HCT116 (cell line): Measurements from ENCODE around the gene B3GNT5. TPM values are rescaled to one million over a fixed set of nuclear protein-coding genes. Genes with fewer than 3 reads are reported as not detected.

Experiments
- ATAC-seq: fragments of 200-7000 bp; cut with Tn5 transposase; 2 replicates; pipeline ENCODE4 v1.9.1; 2020; ENCODE audit warnings: mild to moderate bottlenecking, moderate library complexity
- BruUV-seq: library from RNA; stranded (reverse); fragments of 400-500 nt; replicated peaks from 2 replicates; lab custom pipeline; 2021; lab: Mats Ljungman, UMichigan
- CTCF ChIA-PET: fragments of 300-600 bp; sonication (Branson Sonifier 250); formaldehyde crosslinking; loops from one replicate; lab custom pipeline; 2021; ENCODE audit warnings: antibody characterized with exemption; lab: Charles Lee
- POLR2A ChIA-PET: fragments of 300-600, 350-600 bp; sonication (Branson Sonifier 250); formaldehyde crosslinking; loops from one replicate; lab custom pipeline; 2021; ENCODE audit warnings: antibody characterized with exemption; lab: Charles Lee
- RAD21 ChIA-PET, 2 experiments: fragments of 300-600 bp; sonication (Branson Sonifier 250); formaldehyde crosslinking; loops; one replicate each; lab custom pipeline; 2023; ENCODE audit warnings: low total read pairs in 2 of 2; ENCODE audit not compliant: uncharacterized antibody in 2 of 2, unreplicated experiment in 2 of 2, low non-redundant PET in 1 of 2; lab: Charles Lee
- DNase-seq: peaks from one replicate; pipeline ENCODE4 v3.0.0-alpha.2; 2010; ENCODE audit warnings: low read depth, low spot score
- H2AFZ ChIP-seq: fragments of 200-600 bp; shearing (Covaris generic), sonication (generic); 2 replicates; pipeline ENCODE4 v1.6.1; 2017; ENCODE audit warnings: low read depth, mixed run types, mixed read lengths, antibody characterized with exemption, low read length; ENCODE audit not compliant: poor library complexity, severe bottlenecking
- H3K27ac ChIP-seq: 2 replicates; pipeline ENCODE4 v1.5.1; 2012; ENCODE audit warnings: low read depth, low read length
- H3K27me3 ChIP-seq: fragments of 200-600 bp; sonication (generic); 2 replicates; pipeline ENCODE4 v1.6.1; 2016; ENCODE audit warnings: mixed run types, low read length, mixed read lengths; ENCODE audit not compliant: insufficient read depth
- H3K36me3 ChIP-seq, 2 experiments: fragments of 200-500 bp in 1 of 2; fragments of 200-600 bp in 1 of 2; sonication (Bioruptor generic) in 1 of 2; sonication (generic) in 1 of 2; 2 replicates each; pipeline versions ENCODE4 v1.5.1 to v1.6.1; 2014 to 2016; ENCODE audit warnings: low read length in 2 of 2, inconsistent platforms in 1 of 2, mixed read lengths in 1 of 2, mixed run types in 1 of 2; ENCODE audit not compliant: insufficient read depth in 2 of 2, control insufficient read depth in 1 of 2
- H3K4me1 ChIP-seq, 2 experiments: fragments of 200-600 bp in 1 of 2; sonication (generic) in 1 of 2; 2 replicates each; pipeline versions ENCODE4 v1.5.1 to v1.6.1; 2012 to 2017; ENCODE audit warnings: low read length in 2 of 2, inconsistent platforms in 1 of 2, mild to moderate bottlenecking in 1 of 2, mixed read lengths in 1 of 2, mixed run types in 1 of 2, moderate library complexity in 1 of 2; ENCODE audit not compliant: insufficient read depth in 2 of 2, control insufficient read depth in 1 of 2
- H3K4me2 ChIP-seq: fragments of 200-600 bp; sonication (generic); 2 replicates; pipeline ENCODE4 v1.6.1; 2017; ENCODE audit warnings: mixed run types, low read length, mixed read lengths
- H3K4me3 ChIP-seq, 2 experiments: fragments of 200-600 bp in 1 of 2; sonication (generic) in 1 of 2; replicated peaks in 1 of 2; 2 replicates each; pipeline ENCODE4 v1.5.1; 2011 to 2016; ENCODE audit warnings: low read length in 2 of 2, control low read depth in 1 of 2, low read depth in 1 of 2, mild to moderate bottlenecking in 1 of 2, mixed read lengths in 1 of 2, mixed run types in 1 of 2
- H3K79me2 ChIP-seq: fragments of 200-600 bp; sonication (generic); 2 replicates; pipeline ENCODE4 v1.6.1; 2017; ENCODE audit warnings: mild to moderate bottlenecking, mixed run types, low read length, moderate library complexity, mixed read lengths; ENCODE audit not compliant: insufficient read depth
- H3K9ac ChIP-seq: fragments of 200-600 bp; sonication (generic); 2 replicates; pipeline ENCODE4 v1.6.1; 2016; ENCODE audit warnings: low read length, mixed read lengths
- H3K9me2 ChIP-seq: fragments of 200-600 bp; sonication (generic), shearing (Covaris generic); 2 replicates; pipeline ENCODE4 v1.6.1; 2017; ENCODE audit warnings: mixed run types, mild to moderate bottlenecking, moderate library complexity; ENCODE audit not compliant: insufficient read depth
- H3K9me3 ChIP-seq, 2 experiments: fragments of 200-500 bp in 1 of 2; fragments of 200-600 bp in 1 of 2; sonication (Bioruptor generic) in 1 of 2; sonication (generic) in 1 of 2; 2 replicates each; pipeline ENCODE4 v1.6.1; 2014 to 2017; ENCODE audit warnings: low read length in 2 of 2, mixed read lengths in 2 of 2, inconsistent platforms in 1 of 2, low read depth in 1 of 2, mild to moderate bottlenecking in 1 of 2, mixed run types in 1 of 2, moderate library complexity in 1 of 2; ENCODE audit not compliant: control insufficient read depth in 1 of 2, insufficient read depth in 1 of 2
- H4K20me1 ChIP-seq: fragments of 200-600 bp; sonication (generic), shearing (Covaris generic); 2 replicates; pipeline ENCODE4 v1.6.1; 2017; ENCODE audit warnings: mixed run types, mild to moderate bottlenecking, moderate library complexity; ENCODE audit not compliant: insufficient read depth
- CBX3 ChIP-seq: IDR thresholded peaks from 2 replicates; pipeline ENCODE4 v1.6.1; 2012; ENCODE audit warnings: low read depth
- EGR1 ChIP-seq: IDR thresholded peaks from 2 replicates; pipeline ENCODE4 v1.6.1; 2012; ENCODE audit warnings: low read depth
- EZH2 ChIP-seq: fragments of 200-600 bp; sonication (generic); IDR thresholded peaks from 2 replicates; pipeline ENCODE4 v1.6.1; 2017; ENCODE audit warnings: antibody characterized with exemption, mixed run types
- EZH2phosphoT487 ChIP-seq: fragments of 200-600 bp; IDR thresholded peaks from 2 replicates; pipeline ENCODE4 v1.6.1; 2018; ENCODE audit warnings: antibody characterized with exemption, borderline replicate concordance
- RAD21 ChIP-seq: IDR thresholded peaks from 2 replicates; pipeline ENCODE4 v1.6.1; 2012; ENCODE audit warnings: low read depth, mild to moderate bottlenecking
- SP1 ChIP-seq: IDR thresholded peaks from 2 replicates; pipeline ENCODE4 v1.6.1; 2012; ENCODE audit warnings: low read depth
- ZBTB33 ChIP-seq: IDR thresholded peaks from 2 replicates; pipeline ENCODE4 v1.6.1; 2011; ENCODE audit warnings: mild to moderate bottlenecking, low read length, moderate library complexity; ENCODE audit not compliant: insufficient replicate concordance; ENCODE audit errors: extremely low read depth
- ZFX ChIP-seq: fragments of 450-650 bp; IDR thresholded peaks from 2 replicates; pipeline ENCODE4 v1.6.1; 2017
- ZNF274 ChIP-seq: fragments of 200-500 bp; sonication (Bioruptor generic); IDR thresholded peaks from 2 replicates; pipeline ENCODE4 v1.6.1; 2014; ENCODE audit warnings: mild to moderate bottlenecking, low read depth, low read length, inconsistent platforms
- intact Hi-C: fragments of 100-400 bp; cut with micrococcal nuclease; formaldehyde crosslinking; loops from 2 replicates; pipeline ENCODE4 v1.10.0; 2022
- total RNA-seq: library from RNA; stranded (reverse); gene quantifications from one replicate; pipeline ENCODE4 v1.2.1, GENCODE V29; 2021; ENCODE audit not compliant: unreplicated experiment
- TF ChIP-seq, protein P1 (sequence below): IDR thresholded peaks from 2 replicates; pipeline ENCODE4 v1.6.1; 2012; ENCODE audit warnings: low read depth
- TF ChIP-seq, protein P2 (sequence below), 3 experiments: fragments of 200-600 bp in 1 of 3; sonication (generic) in 1 of 3; IDR thresholded peaks in 2 of 3; conservative IDR thresholded peaks in 1 of 3; 2 replicates each; pipeline ENCODE4 v1.5.1; 2012 to 2017; ENCODE audit warnings: low read depth in 2 of 3, low read length in 2 of 3, antibody characterized with exemption in 1 of 3, borderline replicate concordance in 1 of 3, control low read depth in 1 of 3, mild to moderate bottlenecking in 1 of 3, mixed read lengths in 1 of 3, mixed run types in 1 of 3, moderate library complexity in 1 of 3; ENCODE audit not compliant: insufficient read depth in 1 of 3

The B3GNT5 gene
- total RNA-seq, 1 experiment from 2014 or later, result 25.3 TPM

- intact Hi-C loops, result no loop called here
- DNase-seq (no peak), ATAC-seq (no peak)
- Histone ChIP-seq H3K27ac (no peak overlapping the region), H3K4me3 (no peak overlapping the region), H3K4me1 (peaks cover 12 to 30% of the 10 kb centered on the region in 2 experiments), H2AFZ (no peak overlapping the region), H3K9ac (no peak overlapping the region), H3K9me3 (no peaks in the 10 kb centered on the region), H3K36me3 (no peaks in the 10 kb centered on the region), H3K27me3 (no peaks in the 10 kb centered on the region), H4K20me1 (no peaks in the 10 kb centered on the region), H3K4me2 (no peak overlapping the region), H3K79me2 (no peaks in the 10 kb centered on the region), H3K9me2 (no peaks in the 10 kb centered on the region)
- ChIA-PET RAD21 (no interaction called here), POLR2A (no interaction called here), CTCF (no interaction called here)
- no TSS peak for BruUV-seq
- TF ChIP-seq, protein P1, sequence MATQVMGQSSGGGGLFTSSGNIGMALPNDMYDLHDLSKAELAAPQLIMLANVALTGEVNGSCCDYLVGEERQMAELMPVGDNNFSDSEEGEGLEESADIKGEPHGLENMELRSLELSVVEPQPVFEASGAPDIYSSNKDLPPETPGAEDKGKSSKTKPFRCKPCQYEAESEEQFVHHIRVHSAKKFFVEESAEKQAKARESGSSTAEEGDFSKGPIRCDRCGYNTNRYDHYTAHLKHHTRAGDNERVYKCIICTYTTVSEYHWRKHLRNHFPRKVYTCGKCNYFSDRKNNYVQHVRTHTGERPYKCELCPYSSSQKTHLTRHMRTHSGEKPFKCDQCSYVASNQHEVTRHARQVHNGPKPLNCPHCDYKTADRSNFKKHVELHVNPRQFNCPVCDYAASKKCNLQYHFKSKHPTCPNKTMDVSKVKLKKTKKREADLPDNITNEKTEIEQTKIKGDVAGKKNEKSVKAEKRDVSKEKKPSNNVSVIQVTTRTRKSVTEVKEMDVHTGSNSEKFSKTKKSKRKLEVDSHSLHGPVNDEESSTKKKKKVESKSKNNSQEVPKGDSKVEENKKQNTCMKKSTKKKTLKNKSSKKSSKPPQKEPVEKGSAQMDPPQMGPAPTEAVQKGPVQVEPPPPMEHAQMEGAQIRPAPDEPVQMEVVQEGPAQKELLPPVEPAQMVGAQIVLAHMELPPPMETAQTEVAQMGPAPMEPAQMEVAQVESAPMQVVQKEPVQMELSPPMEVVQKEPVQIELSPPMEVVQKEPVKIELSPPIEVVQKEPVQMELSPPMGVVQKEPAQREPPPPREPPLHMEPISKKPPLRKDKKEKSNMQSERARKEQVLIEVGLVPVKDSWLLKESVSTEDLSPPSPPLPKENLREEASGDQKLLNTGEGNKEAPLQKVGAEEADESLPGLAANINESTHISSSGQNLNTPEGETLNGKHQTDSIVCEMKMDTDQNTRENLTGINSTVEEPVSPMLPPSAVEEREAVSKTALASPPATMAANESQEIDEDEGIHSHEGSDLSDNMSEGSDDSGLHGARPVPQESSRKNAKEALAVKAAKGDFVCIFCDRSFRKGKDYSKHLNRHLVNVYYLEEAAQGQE, result no peak
- TF ChIP-seq CBX3, result no peak
- TF ChIP-seq EZH2, result no peak
- TF ChIP-seq RAD21, result no peak
- TF ChIP-seq ZBTB33, result no peak
- TF ChIP-seq ZFX, result no peak
- TF ChIP-seq EZH2phosphoT487, result no peak
- TF ChIP-seq, protein P2, sequence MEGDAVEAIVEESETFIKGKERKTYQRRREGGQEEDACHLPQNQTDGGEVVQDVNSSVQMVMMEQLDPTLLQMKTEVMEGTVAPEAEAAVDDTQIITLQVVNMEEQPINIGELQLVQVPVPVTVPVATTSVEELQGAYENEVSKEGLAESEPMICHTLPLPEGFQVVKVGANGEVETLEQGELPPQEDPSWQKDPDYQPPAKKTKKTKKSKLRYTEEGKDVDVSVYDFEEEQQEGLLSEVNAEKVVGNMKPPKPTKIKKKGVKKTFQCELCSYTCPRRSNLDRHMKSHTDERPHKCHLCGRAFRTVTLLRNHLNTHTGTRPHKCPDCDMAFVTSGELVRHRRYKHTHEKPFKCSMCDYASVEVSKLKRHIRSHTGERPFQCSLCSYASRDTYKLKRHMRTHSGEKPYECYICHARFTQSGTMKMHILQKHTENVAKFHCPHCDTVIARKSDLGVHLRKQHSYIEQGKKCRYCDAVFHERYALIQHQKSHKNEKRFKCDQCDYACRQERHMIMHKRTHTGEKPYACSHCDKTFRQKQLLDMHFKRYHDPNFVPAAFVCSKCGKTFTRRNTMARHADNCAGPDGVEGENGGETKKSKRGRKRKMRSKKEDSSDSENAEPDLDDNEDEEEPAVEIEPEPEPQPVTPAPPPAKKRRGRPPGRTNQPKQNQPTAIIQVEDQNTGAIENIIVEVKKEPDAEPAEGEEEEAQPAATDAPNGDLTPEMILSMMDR (IDR thresholded peaks at IDR 0.05 in 2 of 3, conservative IDR thresholded peaks at IDR 0.05 in 1 of 3; ENCODE audit: borderline replicate concordance in 1 of 3, insufficient read depth in 1 of 3, low read depth in 2 of 3, low read length in 2 of 3), result no peak
- TF ChIP-seq EGR1, result no peak
- TF ChIP-seq SP1, result no peak
- TF ChIP-seq ZNF274, result no peak
Measured at GRCh38 chr3:183288117-183288516, 35.1 kb downstream of the B3GNT5 start.
